ENCODE results near the gene NKAIN2.

The NKAIN2 gene

DNA sequence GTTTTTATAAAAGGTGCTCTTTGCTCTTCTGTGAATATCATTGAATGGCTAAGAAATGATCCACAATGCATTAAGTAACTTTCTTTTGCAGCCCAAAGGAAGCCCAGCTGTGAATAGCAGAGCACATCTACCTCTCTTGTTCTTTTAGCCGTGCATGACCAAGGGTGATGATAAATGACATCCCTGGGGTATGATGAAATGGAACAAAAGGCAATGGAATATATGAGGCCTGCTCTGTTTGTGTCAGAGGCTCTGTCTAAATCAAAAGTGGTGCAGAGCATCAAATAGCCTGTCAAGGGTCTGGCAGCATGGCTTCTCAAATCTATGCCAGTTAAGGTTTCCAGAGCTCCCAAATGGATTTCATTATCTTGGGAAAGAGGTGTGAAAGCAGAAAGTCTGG lies 796.0 kb downstream of the NKAIN2 start:
- no peak for DNase-seq (ENCODE audit: low read depth)
- TF ChIP-seq, protein P1, sequence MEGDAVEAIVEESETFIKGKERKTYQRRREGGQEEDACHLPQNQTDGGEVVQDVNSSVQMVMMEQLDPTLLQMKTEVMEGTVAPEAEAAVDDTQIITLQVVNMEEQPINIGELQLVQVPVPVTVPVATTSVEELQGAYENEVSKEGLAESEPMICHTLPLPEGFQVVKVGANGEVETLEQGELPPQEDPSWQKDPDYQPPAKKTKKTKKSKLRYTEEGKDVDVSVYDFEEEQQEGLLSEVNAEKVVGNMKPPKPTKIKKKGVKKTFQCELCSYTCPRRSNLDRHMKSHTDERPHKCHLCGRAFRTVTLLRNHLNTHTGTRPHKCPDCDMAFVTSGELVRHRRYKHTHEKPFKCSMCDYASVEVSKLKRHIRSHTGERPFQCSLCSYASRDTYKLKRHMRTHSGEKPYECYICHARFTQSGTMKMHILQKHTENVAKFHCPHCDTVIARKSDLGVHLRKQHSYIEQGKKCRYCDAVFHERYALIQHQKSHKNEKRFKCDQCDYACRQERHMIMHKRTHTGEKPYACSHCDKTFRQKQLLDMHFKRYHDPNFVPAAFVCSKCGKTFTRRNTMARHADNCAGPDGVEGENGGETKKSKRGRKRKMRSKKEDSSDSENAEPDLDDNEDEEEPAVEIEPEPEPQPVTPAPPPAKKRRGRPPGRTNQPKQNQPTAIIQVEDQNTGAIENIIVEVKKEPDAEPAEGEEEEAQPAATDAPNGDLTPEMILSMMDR (IDR thresholded peaks at IDR 0.05; ENCODE audit: low read depth, low read length, missing control alignments), result no peak
- H3K4me3 ChIP-seq (ENCODE audit: low read depth, low read length), result no peak overlapping the region
- in situ Hi-C loops (cut with HindIII; ENCODE audit: low sequenced_read_pairs), result no loop called here

GRCh38 chr6:124604719-124605118 lies 801.1 kb downstream of the NKAIN2 start:
- in situ Hi-C loops (cut with HindIII; ENCODE audit: low sequenced_read_pairs), result no loop called here

GRCh38 chr6:124607119-124607627 lies 803.5 kb downstream of the NKAIN2 start:
- no peak for DNase-seq (ENCODE audit: low read depth)
- in situ Hi-C loops (cut with HindIII; ENCODE audit: low sequenced_read_pairs), result no loop called here
- no peak overlapping the region for H3K4me3 ChIP-seq (ENCODE audit: low read depth, low read length)
- TF ChIP-seq, protein P1 (IDR thresholded peaks at IDR 0.05; ENCODE audit: low read depth, low read length, missing control alignments), result no peak

More at GRCh38 chr6:124604719-124605118, 801.1 kb downstream of the NKAIN2 start:
- DNase-seq (ENCODE audit: low read depth), result no peak
- H3K4me3 ChIP-seq (ENCODE audit: low read depth, low read length), result no peak overlapping the region
- TF ChIP-seq, protein P1 (IDR thresholded peaks at IDR 0.05; ENCODE audit: low read depth, low read length, missing control alignments), result no peak

DNA sequence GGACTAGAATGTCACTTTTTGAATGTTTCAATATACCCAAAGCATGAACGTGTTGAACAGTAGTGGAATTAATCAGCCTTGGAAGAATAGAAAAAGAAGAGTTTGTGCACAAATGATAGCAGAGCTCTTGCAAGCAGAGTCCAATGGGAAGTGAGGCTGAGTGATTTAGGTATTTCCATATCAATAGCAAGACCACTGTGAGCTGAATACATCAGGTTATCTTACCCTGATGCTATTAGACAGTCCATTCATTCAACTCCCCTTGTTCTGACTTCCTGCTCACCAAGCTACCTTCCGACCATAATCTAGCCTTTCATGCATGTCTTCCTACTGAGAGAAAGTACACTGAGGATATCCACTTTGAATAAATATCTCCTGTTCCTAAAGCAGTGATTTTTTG lies 809.4 kb downstream of the NKAIN2 start:
- in situ Hi-C loops (cut with HindIII; ENCODE audit: low sequenced_read_pairs), result no loop called here
- TF ChIP-seq, protein P1 (IDR thresholded peaks at IDR 0.05; ENCODE audit: low read depth, low read length, missing control alignments), result no peak

DNA sequence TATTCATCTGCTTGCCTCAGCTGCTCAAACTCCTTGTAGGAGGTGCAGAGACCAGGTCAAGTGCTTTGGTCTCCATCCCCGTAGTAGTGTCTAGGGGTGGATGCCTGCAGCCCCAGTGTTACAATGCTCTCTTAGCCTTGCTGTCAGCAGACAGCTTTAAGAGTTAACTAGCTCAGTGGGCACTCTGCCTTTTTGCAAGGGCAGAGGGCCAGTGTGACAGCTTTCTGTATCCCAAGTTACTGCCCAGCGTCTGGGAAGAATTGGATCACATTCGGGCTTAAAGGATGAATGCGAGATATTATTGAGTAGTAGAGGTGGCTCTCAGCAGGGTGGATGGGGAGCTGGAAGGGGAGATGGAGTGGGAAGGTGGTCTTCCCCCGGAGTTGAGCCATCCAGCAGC lies 818.7 kb downstream of the NKAIN2 start:
- DNase-seq (ENCODE audit: low read depth), result no peak
- in situ Hi-C loops (cut with HindIII; ENCODE audit: low sequenced_read_pairs), result no loop called here
- H3K4me3 ChIP-seq (ENCODE audit: low read depth, low read length), result no peak overlapping the region
- TF ChIP-seq, protein P1 (IDR thresholded peaks at IDR 0.05; ENCODE audit: low read depth, low read length, missing control alignments), result no peak

More for the DNA sequence above, 809.4 kb downstream of the NKAIN2 start:
- H3K4me3 ChIP-seq (ENCODE audit: low read depth, low read length), result no peak overlapping the region
- no peak for DNase-seq (ENCODE audit: low read depth)

DNA sequence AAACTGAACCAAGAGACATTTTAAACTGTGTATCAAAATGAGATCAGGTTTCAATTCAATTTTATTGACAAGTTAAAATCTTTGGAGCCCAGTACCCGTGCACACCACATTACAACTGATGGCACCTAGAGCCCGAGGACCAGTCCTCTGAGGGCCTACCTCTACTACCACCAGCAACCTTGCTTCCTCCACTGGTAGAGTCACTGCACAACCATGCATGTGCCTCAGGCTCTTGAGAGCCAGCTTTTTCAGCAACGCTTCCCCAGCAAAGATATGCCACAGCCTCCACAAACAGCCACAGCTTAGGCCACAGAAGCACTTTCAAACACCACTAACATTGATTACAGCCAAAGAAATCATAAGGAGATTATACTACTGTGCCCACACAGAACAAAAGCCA lies 830.0 kb downstream of the NKAIN2 start:
- TF ChIP-seq, protein P1 (IDR thresholded peaks at IDR 0.05; ENCODE audit: low read depth, low read length, missing control alignments), result no peak
- in situ Hi-C loops (cut with HindIII; ENCODE audit: low sequenced_read_pairs), result no loop called here
- no peak overlapping the region for H3K4me3 ChIP-seq (ENCODE audit: low read depth, low read length)
- no peak for DNase-seq (ENCODE audit: low read depth)
